RWPE2 (cell line): ENCODE results near the gene PTPN6.

Experiments
- ATAC-seq: fragments of 200-7000 bp; cut with Tn5 transposase; 3 replicates; pipeline ENCODE4 v1.9.1; 2021; ENCODE audit warnings: low read depth
- DNase-seq: peaks from one replicate; pipeline ENCODE4 v3.0.0-alpha.2; 2020; ENCODE audit warnings: low spot score
- H3K27ac ChIP-seq: fragments of 450-650 bp; 2 replicates; pipeline ENCODE4 v1.5.1; 2017; ENCODE audit warnings: mild to moderate bottlenecking; ENCODE audit not compliant: poor library complexity, severe bottlenecking
- H3K27me3 ChIP-seq: fragments of 250-450 bp; sonication (Bioruptor Pico); 2 replicates; pipeline ENCODE4 v1.5.1; 2021; ENCODE audit warnings: mild to moderate bottlenecking, moderate library complexity; ENCODE audit not compliant: insufficient read depth, poor library complexity, severe bottlenecking
- H3K36me3 ChIP-seq: fragments of 250-450 bp; sonication (Bioruptor Pico); 2 replicates; pipeline ENCODE4 v1.5.1; 2020; ENCODE audit warnings: low read depth, mild to moderate bottlenecking, moderate library complexity
- H3K4me1 ChIP-seq: fragments of 250-450 bp; sonication (Bioruptor Pico); 2 replicates; pipeline ENCODE4 v1.5.1; 2021; ENCODE audit warnings: mild to moderate bottlenecking, moderate library complexity; ENCODE audit not compliant: insufficient read depth, poor library complexity, severe bottlenecking
- H3K4me3 ChIP-seq: fragments of 250-450 bp; sonication (Bioruptor Pico); 2 replicates; pipeline ENCODE4 v1.5.1; 2021; ENCODE audit warnings: mild to moderate bottlenecking, moderate library complexity; ENCODE audit not compliant: severe bottlenecking
- H3K9me3 ChIP-seq: fragments of 250-450 bp; sonication (Bioruptor Pico); 2 replicates; pipeline ENCODE4 v1.5.1; 2021; ENCODE audit warnings: mild to moderate bottlenecking, moderate library complexity; ENCODE audit not compliant: severe bottlenecking
- TF ChIP-seq, protein P1 (sequence below): fragments of 450-650 bp; IDR thresholded peaks from one replicate; pipeline ENCODE4 v1.5.1; 2017; ENCODE audit warnings: mild to moderate bottlenecking, moderate library complexity; ENCODE audit not compliant: poor library complexity, severe bottlenecking

Gene PTPN6

DNA sequence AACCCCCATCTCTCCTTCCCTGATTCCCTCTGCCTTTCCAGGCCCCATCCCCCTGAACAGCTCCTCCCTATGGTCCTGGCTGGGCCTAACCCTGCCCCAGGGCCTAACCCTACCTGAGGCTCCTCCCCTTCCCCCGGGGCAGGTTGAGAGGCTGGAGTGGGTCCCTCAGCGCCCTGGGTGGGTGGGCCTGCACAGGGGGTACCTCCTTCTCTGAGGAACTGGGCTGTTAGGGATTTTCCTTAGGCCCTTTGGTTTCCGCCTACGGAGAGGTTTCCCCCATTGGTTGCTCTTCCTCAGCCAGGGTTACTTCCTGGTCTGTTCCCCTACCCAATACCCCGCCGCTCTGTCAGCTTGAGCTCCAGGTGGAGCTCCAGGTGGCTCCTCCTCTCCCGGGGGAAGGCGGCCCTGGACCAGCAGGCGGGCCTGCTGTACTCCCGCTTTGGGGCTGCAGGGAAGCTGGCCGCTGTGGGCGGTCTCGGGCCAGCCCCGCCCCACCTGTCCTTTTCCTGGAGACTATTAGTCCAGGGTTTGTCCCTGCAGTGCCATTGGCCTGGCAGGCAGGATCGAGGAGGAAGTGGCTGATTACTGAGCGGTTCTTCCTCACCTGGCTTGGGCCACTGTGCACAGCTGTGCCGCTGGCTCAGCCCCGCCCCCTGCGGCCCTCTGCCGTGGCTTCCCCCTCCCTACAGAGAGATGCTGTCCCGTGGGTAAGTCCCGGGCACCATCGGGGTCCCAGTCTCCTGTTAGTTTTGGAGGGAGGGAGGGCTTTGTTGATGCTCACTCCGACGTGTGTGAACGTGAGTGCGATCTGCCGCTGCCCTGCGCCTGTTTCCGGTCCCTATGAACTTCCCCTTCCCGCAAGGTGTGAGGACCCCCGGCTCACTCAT, 4.9 kb upstream of the PTPN6 start:
- DNase-seq, result peak; percentile 98
- H3K4me3 ChIP-seq, result peak overlapping the region; percentile 42

DNA sequence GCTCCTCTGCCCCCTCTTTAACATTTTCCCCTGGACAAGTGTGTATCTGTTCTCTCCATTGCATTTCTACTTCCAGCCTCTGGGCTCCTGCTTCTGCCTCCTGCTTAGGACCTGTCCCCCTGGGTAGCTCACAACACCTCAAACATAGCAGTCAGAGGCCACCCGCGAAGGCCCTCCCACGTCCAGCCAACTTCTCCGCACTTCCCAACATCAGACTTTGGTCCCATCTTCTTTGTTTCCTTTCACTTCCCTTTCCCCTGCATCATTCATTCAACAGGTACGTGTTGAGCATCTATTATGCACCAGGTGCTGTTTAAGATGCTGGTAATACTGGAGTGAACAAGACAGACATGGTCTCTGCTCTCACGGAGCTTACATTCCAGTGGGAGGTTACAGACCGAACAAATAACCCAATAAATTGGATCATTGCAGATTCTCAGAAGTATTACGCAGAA, 4.2 kb upstream of the PTPN6 start:
- Histone ChIP-seq H3K4me3 (peak overlapping the region; percentile 42), H3K9me3 (no peaks in the 10 kb centered on the region), H3K27ac (peak overlapping the region; percentile 96), H3K27me3 (no peaks in the 10 kb centered on the region), H3K36me3 (peaks cover 8% of the 10 kb centered on the region), H3K4me1 (peaks cover 16% of the 10 kb centered on the region)
- DNase-seq (no peak), ATAC-seq (no peak)
- TF ChIP-seq, protein P1, sequence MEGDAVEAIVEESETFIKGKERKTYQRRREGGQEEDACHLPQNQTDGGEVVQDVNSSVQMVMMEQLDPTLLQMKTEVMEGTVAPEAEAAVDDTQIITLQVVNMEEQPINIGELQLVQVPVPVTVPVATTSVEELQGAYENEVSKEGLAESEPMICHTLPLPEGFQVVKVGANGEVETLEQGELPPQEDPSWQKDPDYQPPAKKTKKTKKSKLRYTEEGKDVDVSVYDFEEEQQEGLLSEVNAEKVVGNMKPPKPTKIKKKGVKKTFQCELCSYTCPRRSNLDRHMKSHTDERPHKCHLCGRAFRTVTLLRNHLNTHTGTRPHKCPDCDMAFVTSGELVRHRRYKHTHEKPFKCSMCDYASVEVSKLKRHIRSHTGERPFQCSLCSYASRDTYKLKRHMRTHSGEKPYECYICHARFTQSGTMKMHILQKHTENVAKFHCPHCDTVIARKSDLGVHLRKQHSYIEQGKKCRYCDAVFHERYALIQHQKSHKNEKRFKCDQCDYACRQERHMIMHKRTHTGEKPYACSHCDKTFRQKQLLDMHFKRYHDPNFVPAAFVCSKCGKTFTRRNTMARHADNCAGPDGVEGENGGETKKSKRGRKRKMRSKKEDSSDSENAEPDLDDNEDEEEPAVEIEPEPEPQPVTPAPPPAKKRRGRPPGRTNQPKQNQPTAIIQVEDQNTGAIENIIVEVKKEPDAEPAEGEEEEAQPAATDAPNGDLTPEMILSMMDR, result no peak

More for the DNA sequence above, 4.9 kb upstream of the PTPN6 start:
- Histone ChIP-seq H3K36me3 (peaks cover 8% of the 10 kb centered on the region), H3K27me3 (no peaks in the 10 kb centered on the region), H3K27ac (peak overlapping the region; percentile 96), H3K4me1 (peaks cover 16% of the 10 kb centered on the region), H3K9me3 (no peaks in the 10 kb centered on the region)
- ATAC-seq, result peak; percentile 79
- TF ChIP-seq, protein P1, result no peak

DNA sequence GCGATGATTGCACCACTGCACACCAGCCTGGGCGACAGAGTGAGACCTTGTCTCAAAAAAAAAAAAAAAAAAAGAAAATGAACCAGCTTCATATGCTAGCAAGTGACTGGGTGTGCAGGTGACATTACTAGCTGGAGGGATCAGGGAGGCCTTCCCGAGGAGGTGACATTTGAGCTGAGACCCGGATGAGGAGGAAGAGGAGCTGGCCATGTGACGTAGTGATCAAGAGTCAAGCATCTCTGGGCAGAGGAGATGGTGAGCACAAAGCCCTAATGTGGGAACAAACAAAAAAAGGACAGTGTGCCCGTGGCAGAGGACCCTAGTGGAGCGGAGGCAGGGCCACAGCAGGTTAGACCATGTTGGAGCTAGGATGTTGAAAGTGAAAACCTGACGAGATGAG, 3.5 kb upstream of the PTPN6 start:
- Histone ChIP-seq H3K27ac (no peak overlapping the region), H3K4me3 (no peak overlapping the region), H3K36me3 (peaks cover 8% of the 10 kb centered on the region), H3K27me3 (no peaks in the 10 kb centered on the region), H3K4me1 (peaks cover 16% of the 10 kb centered on the region), H3K9me3 (no peaks in the 10 kb centered on the region)
- no peak for DNase-seq
- TF ChIP-seq, protein P1, result no peak
- no peak for ATAC-seq

DNA sequence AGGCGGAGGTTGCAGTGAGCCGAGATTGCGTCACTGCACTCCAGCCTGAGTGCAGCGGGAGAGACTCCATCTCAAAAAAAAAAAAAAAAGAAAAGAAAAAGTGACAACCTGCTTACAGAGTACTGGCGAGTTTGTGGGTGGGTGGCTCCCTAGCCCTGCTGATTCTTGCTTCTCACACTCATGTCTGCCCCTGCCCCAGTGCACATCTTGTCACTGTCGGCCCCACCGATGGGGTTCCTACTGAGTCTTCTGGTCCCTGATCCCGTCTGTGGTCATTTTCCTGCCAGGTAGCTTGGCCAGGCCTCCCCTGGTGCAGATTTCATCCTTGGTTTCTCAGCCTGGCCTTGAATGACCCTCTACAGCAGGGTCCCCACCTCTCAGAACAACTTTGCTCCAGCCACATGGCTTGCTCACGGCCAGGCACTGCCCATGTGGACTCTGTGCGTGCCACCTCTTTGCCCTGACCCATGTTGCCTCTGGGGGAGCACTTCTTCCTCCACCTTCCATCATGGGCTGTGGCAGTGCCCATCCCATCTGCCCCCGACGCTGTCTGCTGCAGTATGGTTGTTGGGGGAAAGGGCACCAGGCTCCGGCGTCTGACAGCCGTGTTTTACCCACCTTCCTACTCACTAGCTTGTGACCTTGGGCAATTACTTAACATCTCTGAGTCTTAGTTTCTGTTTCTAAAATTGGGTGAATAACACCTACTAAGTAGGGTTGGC, 2.1 kb upstream of the PTPN6 start:
- TF ChIP-seq, protein P1, result no peak
- H3K4me1 ChIP-seq, result peaks cover 16% of the 10 kb centered on the region
- ATAC-seq (no peak), DNase-seq (no peak)
- H3K27ac ChIP-seq, result no peak overlapping the region
- no peaks in the 10 kb centered on the region for H3K27me3 ChIP-seq
- H3K36me3 ChIP-seq, result peaks cover 8% of the 10 kb centered on the region
- no peaks in the 10 kb centered on the region for H3K9me3 ChIP-seq
- no peak overlapping the region for H3K4me3 ChIP-seq
